Lower leg skin (tissue), 4 donors: ENCODE results near the gene CARD8. TPM values are rescaled to one million over a fixed set of nuclear protein-coding genes. Genes with fewer than 3 reads are reported as not detected.

Experiments used
- DNase-seq, 2 donors: peaks; one replicate each; pipeline ENCODE4 v3.0.0-alpha.2; 2019; ENCODE audit warnings: low spot score in 2 of 2
- H3K4me3 ChIP-seq: fragments of 200-600 bp; sonication (generic); 2 replicates; pipeline ENCODE4 v1.5.1; 2017; ENCODE audit warnings: mild to moderate bottlenecking, low read depth; ENCODE audit not compliant: poor library complexity, severe bottlenecking
- CTCF ChIP-seq, 3 donors: fragments of 450-650 bp; IDR thresholded peaks; one replicate each; pipeline ENCODE4 v1.5.1; 2016; ENCODE audit warnings: antibody characterized with exemption in 3 of 3, mild to moderate bottlenecking in 3 of 3, moderate library complexity in 2 of 3
- POLR2A ChIP-seq, 2 donors: fragments of 450-650 bp; IDR thresholded peaks; one replicate each; pipeline ENCODE4 v1.6.1; 2016 to 2017; ENCODE audit warnings: antibody characterized with exemption in 2 of 2, mild to moderate bottlenecking in 1 of 2, moderate library complexity in 1 of 2
- WGBS, 2 donors: methylation state at CpG; one replicate each; pipeline ENCODE4 v1.1.5; 2018; 5-methylcytosine and 5-hydroxymethylcytosine counted together
- intact Hi-C: fragments of 100-400 bp; cut with DNase I; formaldehyde crosslinking; loops from one replicate; pipeline ENCODE4 v1.15.0; 2023; ENCODE audit warnings: low total_unique reads
- total RNA-seq, 4 donors: library from RNA; depleted of rRNA; stranded (reverse); fragments of >200 nt; gene quantifications; one replicate each; pipeline ENCODE4 v1.1.0, GENCODE V29; 2016

The CARD8 gene
- total RNA-seq, 4 donors from 2014 or later: 9.3 to 14.1 (median 11.1) TPM

DNA sequence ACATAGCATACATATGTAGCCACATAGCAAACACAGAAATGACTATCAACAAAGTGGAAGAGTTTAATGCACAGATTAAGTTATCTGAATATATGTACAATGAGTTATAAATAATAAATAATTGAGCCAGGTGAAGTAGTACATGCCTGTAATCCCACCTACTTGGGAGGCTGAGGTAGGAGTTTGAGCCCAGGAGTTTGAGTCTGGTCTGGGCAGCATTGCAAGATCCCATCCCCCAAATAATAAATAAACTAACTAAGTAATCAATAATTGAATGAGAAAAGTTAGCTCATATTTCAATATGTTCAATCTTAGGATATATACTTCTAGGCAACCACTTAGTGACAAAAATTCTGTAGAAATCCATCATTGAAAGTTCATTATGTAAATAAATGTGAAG lies 1.7 kb downstream of the CARD8 start:
- TF ChIP-seq POLR2A (IDR thresholded peaks at IDR 0.05) (no peak), CTCF (IDR thresholded peaks at IDR 0.05) (no peak)
- intact Hi-C loops: no loop called here

DNA sequence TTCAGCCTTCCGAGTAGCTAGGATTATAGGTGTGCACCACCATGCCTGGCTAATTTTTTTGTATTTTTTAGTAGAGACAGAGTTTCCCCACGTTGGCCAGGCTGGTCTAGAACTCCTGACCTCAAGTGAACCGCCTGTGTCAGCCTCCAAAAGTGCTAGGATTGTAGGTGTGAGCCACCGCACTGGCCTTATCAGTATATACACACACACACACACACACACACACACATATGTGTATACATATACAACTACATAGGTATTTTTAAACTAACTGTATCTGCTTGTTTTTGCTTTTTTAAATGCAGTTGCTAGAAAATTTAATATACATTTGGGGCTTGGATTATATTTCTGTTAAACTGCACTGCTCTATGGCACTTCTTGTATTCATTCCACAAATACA lies 3.1 kb downstream of the CARD8 start:
- intact Hi-C loops: no loop called here
- no peak for DNase-seq
- no peak overlapping the region for H3K4me3 ChIP-seq
- WGBS, 2 donors: 83 to 88% methylated on average over 4 of the region's 4 CpGs
- TF ChIP-seq CTCF (IDR thresholded peaks at IDR 0.05) (no peak), POLR2A (IDR thresholded peaks at IDR 0.05) (no peak)

More for the DNA sequence above, 1.7 kb downstream of the CARD8 start:
- H3K4me3 ChIP-seq: no peak overlapping the region
- DNase-seq: no peak

- TF ChIP-seq CTCF (IDR thresholded peaks at IDR 0.05): no peak
- no peak for TF ChIP-seq POLR2A (IDR thresholded peaks at IDR 0.05)
- no peak for DNase-seq
- WGBS, 2 donors: 89 to 93% methylated on average over 2 of the region's 2 CpGs
- intact Hi-C loops: no loop called here
- H3K4me3 ChIP-seq: no peak overlapping the region
Measured at GRCh38 chr19:48250290-48251025, 5.3 kb downstream of the CARD8 start.

GRCh38 chr19:48249502-48250014 lies 6.2 kb downstream of the CARD8 start:
- intact Hi-C loops: no loop called here
- no peak overlapping the region for H3K4me3 ChIP-seq
- peak; percentile 33 to 89 for DNase-seq
- 75 to 78% methylated on average over 13 of the region's 13 CpGs for WGBS, 2 donors
- TF ChIP-seq POLR2A (IDR thresholded peaks at IDR 0.05) (no peak), CTCF (IDR thresholded peaks at IDR 0.05) (no peak)

- TF ChIP-seq CTCF (IDR thresholded peaks at IDR 0.05) (no peak), POLR2A (IDR thresholded peaks at IDR 0.05) (no peak)
- WGBS, 2 donors: 83 to 88% methylated on average over 7 of the region's 7 CpGs
- intact Hi-C loops: no loop called here
- no peak overlapping the region for H3K4me3 ChIP-seq
- DNase-seq: no peak
Measured at GRCh38 chr19:48248081-48248833, 7.5 kb downstream of the CARD8 start.
